Osteoblast (primary cell): ENCODE results near the gene GRK1. TPM values are rescaled to one million over a fixed set of nuclear protein-coding genes. Genes with fewer than 3 reads are reported as not detected.
A peak's percentile ranks its signal among the peaks of the same experiment; 100 is the strongest.

ENCODE experiments used
- DNase-seq: peaks from one replicate; pipeline ENCODE4 v3.0.0; 2011; ENCODE audit warnings: low spot score, mixed read lengths; ENCODE audit not compliant: insufficient read length; ENCODE audit errors: missing footprints
- H2AFZ ChIP-seq: 2 replicates; pipeline ENCODE4 v1.6.0; 2011; ENCODE audit warnings: mild to moderate bottlenecking, low read length
- H3K27ac ChIP-seq: 2 replicates; pipeline ENCODE4 v1.5.1; 2011; ENCODE audit warnings: mild to moderate bottlenecking, low read depth, low read length, moderate library complexity
- H3K27me3 ChIP-seq: 2 replicates; pipeline ENCODE4 v1.6.0; 2012; ENCODE audit warnings: mild to moderate bottlenecking, control low read depth, inconsistent platforms, low read length, moderate library complexity; ENCODE audit not compliant: insufficient read depth
- H3K36me3 ChIP-seq: 2 replicates; pipeline ENCODE4 v1.5.1; 2011; ENCODE audit warnings: mild to moderate bottlenecking, low read length, control low read depth, moderate library complexity; ENCODE audit not compliant: insufficient read depth
- H3K4me1 ChIP-seq: 2 replicates; pipeline ENCODE4 v1.5.1; 2011; ENCODE audit warnings: mild to moderate bottlenecking, low read length, control low read depth, moderate library complexity; ENCODE audit not compliant: insufficient read depth
- H3K4me2 ChIP-seq: 2 replicates; pipeline ENCODE4 v1.6.0; 2011; ENCODE audit warnings: mild to moderate bottlenecking, low read length; ENCODE audit not compliant: insufficient read depth
- H3K4me3 ChIP-seq: fragments of 200-600 bp; sonication (generic); 3 replicates; pipeline ENCODE4 v1.5.1; 2012; ENCODE audit warnings: mild to moderate bottlenecking, low read length, inconsistent platforms; ENCODE audit not compliant: insufficient read depth
- H3K79me2 ChIP-seq: 2 replicates; pipeline ENCODE4 v1.6.0; 2012; ENCODE audit warnings: mild to moderate bottlenecking, low read length, control low read depth, inconsistent platforms; ENCODE audit not compliant: insufficient read depth
- H3K9me3 ChIP-seq: 2 replicates; pipeline ENCODE4 v1.5.1; 2011; ENCODE audit warnings: low read depth, low read length, control low read depth
- H4K20me1 ChIP-seq: 2 replicates; pipeline ENCODE4 v1.6.0; 2012; ENCODE audit warnings: mild to moderate bottlenecking, low read length, control low read depth; ENCODE audit not compliant: insufficient read depth
- CTCF ChIP-seq: IDR thresholded peaks from 2 replicates; pipeline ENCODE4 v1.5.1; 2011; ENCODE audit warnings: mild to moderate bottlenecking, low read depth, low read length, moderate library complexity; ENCODE audit errors: extremely low read depth
- total RNA-seq: library from RNA; depleted of rRNA; stranded (reverse); fragments of >200 nt; gene quantifications from 2 replicates; pipeline ENCODE4 v1.2.3, GENCODE V29; 2012

Gene GRK1
- total RNA-seq, 1 donor = not detected

GRCh38 chr13:113758651-113759524, 91.9 kb downstream of the GRK1 start, which contains the start of gene TMEM255B:
TMEM255B (plus strand) TSS chr13:113759226; CDS start chr13:113759270, 44 bp downstream.
- Histone ChIP-seq H3K79me2 (no peaks in the 10 kb centered on the region), H4K20me1 (peaks cover 2% of the 10 kb centered on the region), H2AFZ (peak within 1 kb of the TSS; percentile 82), H3K4me1 (peaks cover 13% of the 10 kb centered on the region), H3K27me3 (peaks cover 33% of the 10 kb centered on the region), H3K27ac (no peak within 1 kb of the TSS), H3K9me3 (no peaks in the 10 kb centered on the region), H3K36me3 (no peaks in the 10 kb centered on the region), H3K4me2 (peak within 1 kb of the TSS; percentile 83), H3K4me3 (peak within 1 kb of the TSS; percentile 75)
- TF ChIP-seq CTCF = no peak
- DNase-seq = peak; percentile 98

GRCh38 chr13:113759525-113760137, 92.6 kb downstream of the GRK1 start:
- peak; percentile 83 for DNase-seq
- peak overlapping the region; percentile 75 for H3K4me3 ChIP-seq
- peak overlapping the region; percentile 82 for H2AFZ ChIP-seq
- peaks cover 2% of the 10 kb centered on the region for H4K20me1 ChIP-seq
- H3K27ac ChIP-seq = no peak overlapping the region
- H3K27me3 ChIP-seq = peaks cover 33% of the 10 kb centered on the region
- no peaks in the 10 kb centered on the region for H3K9me3 ChIP-seq
- no peaks in the 10 kb centered on the region for H3K36me3 ChIP-seq
- H3K4me1 ChIP-seq = peaks cover 13% of the 10 kb centered on the region
- H3K79me2 ChIP-seq = no peaks in the 10 kb centered on the region
- H3K4me2 ChIP-seq = peak overlapping the region; percentile 83
- no peak for TF ChIP-seq CTCF

DNA sequence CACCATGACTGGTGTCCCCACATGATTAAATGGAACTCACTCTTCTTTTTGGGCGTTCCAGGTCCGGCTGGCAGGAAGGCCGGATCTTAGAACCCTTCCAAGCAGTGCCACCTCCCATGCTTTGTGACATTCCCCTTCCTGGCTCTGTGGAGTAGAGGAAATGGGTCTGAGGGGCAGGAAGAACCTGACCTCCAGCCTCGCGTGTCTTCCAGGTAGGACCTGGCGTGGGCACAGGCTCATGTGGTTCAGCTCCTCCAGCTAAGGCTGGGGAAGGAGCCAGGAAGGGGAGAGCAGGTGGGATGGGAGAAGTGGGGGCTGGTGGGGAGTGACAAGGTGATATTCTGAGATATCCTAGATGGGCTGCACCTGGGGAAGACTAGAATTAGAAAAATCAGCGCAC, 94.1 kb downstream of the GRK1 start:
- DNase-seq = peak; percentile 68
- Histone ChIP-seq H3K79me2 (no peaks in the 10 kb centered on the region), H3K27ac (no peak overlapping the region), H3K36me3 (no peaks in the 10 kb centered on the region), H4K20me1 (peaks cover 2% of the 10 kb centered on the region), H3K4me1 (peaks cover 13% of the 10 kb centered on the region), H3K27me3 (peaks cover 33% of the 10 kb centered on the region), H2AFZ (no peak overlapping the region), H3K9me3 (no peaks in the 10 kb centered on the region), H3K4me3 (no peak overlapping the region), H3K4me2 (no peak overlapping the region)
- no peak for TF ChIP-seq CTCF

DNA sequence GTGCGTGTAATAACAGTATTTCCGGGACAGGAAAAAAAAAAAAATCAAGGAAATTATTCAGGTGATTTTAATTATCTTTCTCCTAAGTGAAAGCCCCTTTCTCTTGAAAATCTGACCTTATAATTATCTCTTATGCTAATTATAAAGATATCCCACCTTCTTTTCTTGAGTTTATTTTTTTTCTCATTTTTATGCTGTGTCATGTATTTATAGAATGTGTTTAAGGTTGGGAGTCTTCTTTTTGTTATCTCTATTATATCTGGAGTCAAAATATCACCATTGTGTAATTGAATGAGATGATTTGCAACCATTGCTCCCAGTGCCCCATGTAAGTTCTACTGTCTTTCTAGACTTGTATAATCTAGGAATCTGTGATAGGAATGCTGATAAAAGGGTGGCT, 95.1 kb downstream of the GRK1 start:
- H3K4me2 ChIP-seq = no peak overlapping the region
- H3K9me3 ChIP-seq = no peaks in the 10 kb centered on the region
- H3K27ac ChIP-seq = no peak overlapping the region
- peaks cover 13% of the 10 kb centered on the region for H3K4me1 ChIP-seq
- no peaks in the 10 kb centered on the region for H3K79me2 ChIP-seq
- peaks cover 2% of the 10 kb centered on the region for H4K20me1 ChIP-seq
- H2AFZ ChIP-seq = no peak overlapping the region
- peaks cover 33% of the 10 kb centered on the region for H3K27me3 ChIP-seq
- no peak overlapping the region for H3K4me3 ChIP-seq
- no peak for TF ChIP-seq CTCF
- DNase-seq = no peak
- H3K36me3 ChIP-seq = no peaks in the 10 kb centered on the region
